HG03135 (cell line): ENCODE data around the gene ABCF3.
"Not testable (repeated sequence)": the region's sequence is repeated elsewhere in the genome, so short reads cannot be mapped to it uniquely, and the experiment has no call there.

Experiments
- ATAC-seq: cut with Tn5 transposase; IDR thresholded peaks from one replicate; pipeline ENCODE4 v1.9.1; 2021; ENCODE audit warnings: mild to moderate bottlenecking, moderate library complexity; ENCODE audit not compliant: unreplicated experiment

The ABCF3 gene, protein sequence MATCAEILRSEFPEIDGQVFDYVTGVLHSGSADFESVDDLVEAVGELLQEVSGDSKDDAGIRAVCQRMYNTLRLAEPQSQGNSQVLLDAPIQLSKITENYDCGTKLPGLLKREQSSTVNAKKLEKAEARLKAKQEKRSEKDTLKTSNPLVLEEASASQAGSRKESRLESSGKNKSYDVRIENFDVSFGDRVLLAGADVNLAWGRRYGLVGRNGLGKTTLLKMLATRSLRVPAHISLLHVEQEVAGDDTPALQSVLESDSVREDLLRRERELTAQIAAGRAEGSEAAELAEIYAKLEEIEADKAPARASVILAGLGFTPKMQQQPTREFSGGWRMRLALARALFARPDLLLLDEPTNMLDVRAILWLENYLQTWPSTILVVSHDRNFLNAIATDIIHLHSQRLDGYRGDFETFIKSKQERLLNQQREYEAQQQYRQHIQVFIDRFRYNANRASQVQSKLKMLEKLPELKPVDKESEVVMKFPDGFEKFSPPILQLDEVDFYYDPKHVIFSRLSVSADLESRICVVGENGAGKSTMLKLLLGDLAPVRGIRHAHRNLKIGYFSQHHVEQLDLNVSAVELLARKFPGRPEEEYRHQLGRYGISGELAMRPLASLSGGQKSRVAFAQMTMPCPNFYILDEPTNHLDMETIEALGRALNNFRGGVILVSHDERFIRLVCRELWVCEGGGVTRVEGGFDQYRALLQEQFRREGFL

DNA sequence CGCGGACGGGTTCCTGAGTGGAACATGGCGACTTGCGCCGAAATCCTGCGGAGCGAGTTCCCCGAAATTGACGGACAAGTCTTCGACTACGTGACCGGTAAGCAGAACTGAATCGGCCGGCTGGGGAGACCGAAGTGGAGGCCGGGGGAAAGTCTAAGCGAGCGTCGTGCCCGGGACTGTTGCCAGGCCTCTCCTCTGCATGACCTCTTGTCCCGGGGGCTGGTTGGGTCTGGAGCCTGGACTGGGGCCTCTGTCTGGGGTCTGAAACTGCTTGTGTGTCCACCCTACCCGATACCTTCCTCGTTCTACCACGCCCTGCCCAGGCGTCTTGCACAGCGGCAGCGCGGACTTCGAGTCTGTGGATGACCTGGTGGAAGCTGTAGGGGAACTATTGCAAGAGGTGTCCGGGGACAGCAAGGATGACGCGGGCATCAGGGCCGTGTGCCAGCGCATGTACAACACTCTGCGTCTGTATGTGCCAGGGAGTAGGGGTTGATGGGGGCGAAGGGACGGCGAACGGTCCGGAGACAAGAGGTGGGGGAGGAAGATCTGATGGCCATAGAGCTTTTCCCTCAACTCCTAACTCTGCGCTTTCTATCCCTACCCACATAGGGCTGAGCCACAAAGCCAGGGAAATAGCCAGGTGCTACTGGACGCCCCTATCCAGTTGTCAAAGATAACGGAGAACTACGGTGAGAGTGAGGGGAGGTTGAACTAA, at the start of gene ABCF3:
Gene ABCF3, plus strand, starts transcription at position 16 of the 718 bp plus-strand sequence. Its CDS starts 9 bp downstream, at position 25.
- ATAC-seq = peak; percentile 28

DNA sequence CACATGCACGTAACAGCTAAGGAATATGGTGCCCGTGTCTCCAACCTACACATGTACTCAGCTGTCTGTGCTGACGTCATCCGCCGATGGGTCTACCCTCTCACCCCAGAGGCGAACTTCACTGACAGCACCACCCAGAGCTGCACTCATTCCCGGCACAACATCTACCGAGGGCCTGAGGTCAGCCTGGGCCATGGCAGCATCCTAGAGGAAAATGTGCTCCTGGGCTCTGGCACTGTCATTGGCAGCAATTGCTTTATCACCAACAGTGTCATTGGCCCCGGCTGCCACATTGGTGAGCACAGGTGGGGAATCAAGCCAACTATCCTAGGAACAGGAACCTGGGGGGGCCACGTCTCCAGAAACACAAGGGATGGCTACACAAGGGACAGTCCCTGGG, 45.6 kb upstream of the ABCF3 start:
- ATAC-seq = no peak

DNA sequence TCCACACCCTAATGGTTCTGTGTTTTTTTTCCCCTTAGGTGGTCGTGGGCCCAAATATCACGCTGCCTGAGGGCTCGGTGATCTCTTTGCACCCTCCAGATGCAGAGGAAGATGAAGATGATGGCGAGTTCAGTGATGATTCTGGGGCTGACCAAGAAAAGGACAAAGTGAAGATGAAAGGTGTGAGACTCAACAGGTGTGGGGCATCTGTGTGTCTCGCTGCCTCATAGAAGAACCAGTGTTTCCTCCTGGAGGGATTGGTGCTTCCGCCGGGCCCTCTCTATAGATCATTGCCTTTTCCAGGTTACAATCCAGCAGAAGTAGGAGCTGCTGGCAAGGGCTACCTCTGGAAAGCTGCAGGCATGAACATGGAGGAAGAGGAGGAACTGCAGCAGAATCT, 43.8 kb upstream of the ABCF3 start:
- ATAC-seq = no peak

DNA sequence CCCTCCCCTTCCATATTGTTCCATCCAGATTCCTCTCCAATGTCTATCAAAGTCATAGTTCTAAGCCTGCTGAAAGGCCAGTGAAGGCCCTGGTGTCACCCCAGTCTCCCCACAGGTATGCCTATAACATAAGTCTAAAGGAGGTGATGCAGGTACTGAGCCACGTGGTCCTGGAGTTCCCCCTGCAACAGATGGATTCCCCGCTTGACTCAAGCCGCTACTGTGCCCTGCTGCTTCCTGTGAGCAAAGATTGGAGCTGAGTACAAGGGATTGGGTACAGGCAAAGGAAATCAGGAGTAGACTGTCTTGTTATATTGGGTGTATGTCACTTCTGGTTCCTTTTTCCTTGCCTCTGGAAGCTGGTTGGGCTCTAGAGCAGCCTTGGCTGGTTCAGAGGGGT, 42.7 kb upstream of the ABCF3 start:
- no peak for ATAC-seq

DNA sequence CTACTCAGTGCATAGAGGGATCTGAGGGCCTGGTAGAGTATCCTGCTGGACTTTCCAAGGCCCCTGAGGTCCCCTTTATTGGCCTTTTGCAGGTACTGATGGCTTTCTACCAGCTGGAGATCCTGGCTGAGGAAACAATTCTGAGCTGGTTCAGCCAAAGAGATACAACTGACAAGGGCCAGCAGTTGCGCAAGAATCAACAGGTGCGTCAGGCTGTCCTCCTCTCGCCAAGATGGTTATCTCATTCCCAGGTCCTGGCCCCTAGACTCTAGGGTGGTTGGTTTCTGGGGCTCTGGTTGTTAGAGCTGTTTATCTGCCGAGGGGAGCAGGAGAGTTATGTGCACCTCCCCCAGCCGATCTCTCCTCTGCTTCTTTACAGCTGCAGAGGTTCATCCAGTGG, 41.5 kb upstream of the ABCF3 start:
- ATAC-seq = no peak

DNA sequence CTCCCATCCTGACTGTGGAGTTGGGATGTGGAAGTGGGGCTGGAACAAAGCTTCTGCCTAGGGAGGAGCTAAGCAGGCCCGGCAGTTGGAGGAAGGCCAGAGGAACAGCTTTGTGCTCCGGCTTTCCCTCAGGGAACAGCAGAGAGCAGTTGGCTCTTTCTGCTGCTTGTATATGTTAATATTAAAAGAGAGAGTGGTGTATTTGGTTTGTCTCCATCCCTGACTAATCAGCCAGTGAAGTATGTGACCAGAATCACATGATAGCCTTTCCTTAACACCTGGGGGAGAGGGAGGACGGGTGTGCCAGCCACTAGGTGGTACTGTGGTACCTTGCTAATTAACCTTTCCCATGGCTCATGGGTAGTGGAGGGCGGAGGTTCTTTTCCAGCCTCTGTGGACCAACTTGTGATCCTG, 40.9 kb upstream of the ABCF3 start:
- ATAC-seq = no peak

DNA sequence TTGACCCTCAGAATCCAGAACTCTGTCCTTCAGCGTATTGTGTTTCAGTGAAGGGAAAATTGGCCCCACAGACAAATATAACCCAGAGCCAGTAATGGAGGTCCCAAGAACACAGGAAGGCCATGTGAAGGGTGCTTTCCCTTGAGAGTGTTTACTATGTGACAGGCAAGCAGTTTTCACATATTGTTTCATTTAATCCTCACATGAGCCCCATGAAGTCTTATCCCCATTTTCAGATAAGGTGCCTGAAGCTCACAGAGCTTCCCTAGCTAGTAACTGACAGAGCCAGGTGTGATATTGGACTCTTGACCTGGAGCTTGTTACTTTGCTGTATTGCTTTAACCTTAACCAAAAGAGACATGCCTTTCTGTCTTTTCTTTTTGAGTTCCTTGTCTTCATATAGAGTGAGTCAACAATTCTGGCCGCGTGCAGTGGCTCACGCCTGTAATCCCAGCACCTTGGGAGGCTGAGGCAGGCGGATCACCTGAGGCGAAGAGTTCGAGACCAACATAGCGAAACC, 40.2 kb upstream of the ABCF3 start:
- no peak for ATAC-seq

DNA sequence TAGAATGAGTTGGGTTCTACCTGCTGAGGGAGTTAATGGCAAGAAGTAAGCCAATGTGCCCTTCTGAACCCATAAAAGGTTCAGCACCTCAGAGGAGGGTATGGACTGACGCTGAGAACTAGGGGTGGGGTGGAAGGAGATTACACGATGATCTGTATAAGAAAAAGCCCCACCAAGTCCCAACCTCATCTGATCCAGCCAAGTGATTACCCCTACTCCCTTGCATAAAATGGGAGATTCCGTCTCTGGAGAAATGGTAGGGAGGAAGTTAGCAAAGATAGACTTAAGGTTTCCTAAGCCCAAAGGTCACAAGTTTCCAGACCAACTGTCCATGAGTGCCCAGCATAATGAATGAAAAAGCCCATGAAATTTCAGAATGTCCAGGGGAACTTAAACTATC, 37.9 kb upstream of the ABCF3 start:
- no peak for ATAC-seq

DNA sequence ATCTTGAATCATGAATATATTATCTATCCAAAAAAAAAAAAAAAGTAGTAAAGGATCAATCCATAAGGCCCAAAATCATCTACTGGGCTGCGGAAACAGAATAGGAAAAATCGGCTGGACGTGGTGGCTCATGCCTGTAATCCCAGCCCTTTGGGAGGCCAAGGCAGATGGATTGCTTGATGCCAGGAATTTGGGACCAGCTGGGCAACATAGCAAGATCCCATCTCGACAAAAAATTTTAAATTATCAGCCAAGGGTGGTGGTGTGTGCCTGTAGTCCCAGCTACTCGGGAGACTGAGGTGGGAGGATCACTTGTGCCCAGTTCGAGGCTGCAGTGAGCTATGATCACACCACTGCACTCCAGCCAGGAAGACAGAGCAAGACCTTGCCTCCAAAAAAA, 36.9 kb upstream of the ABCF3 start:
- no peak for ATAC-seq

DNA sequence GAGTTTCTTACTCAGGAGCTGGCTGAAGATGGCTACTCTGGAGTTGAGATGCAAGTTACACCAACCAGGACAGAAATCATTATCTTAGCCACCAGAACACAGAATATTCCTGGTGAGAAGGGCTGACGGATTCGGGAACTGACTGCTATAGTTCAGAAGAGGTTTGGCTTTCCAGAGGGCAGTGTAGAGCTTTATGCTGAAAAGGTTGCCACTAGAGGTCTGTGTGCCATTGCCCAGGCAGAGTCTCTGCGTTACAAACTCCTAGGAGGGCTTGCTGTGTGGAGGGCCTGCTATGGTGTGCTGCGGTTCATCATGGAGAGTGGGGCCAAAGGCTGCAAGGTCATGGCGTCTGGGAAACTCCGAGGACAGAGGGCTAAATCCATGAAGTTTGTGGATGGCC, 36.2 kb upstream of the ABCF3 start:
- ATAC-seq = not testable (repeated sequence)

DNA sequence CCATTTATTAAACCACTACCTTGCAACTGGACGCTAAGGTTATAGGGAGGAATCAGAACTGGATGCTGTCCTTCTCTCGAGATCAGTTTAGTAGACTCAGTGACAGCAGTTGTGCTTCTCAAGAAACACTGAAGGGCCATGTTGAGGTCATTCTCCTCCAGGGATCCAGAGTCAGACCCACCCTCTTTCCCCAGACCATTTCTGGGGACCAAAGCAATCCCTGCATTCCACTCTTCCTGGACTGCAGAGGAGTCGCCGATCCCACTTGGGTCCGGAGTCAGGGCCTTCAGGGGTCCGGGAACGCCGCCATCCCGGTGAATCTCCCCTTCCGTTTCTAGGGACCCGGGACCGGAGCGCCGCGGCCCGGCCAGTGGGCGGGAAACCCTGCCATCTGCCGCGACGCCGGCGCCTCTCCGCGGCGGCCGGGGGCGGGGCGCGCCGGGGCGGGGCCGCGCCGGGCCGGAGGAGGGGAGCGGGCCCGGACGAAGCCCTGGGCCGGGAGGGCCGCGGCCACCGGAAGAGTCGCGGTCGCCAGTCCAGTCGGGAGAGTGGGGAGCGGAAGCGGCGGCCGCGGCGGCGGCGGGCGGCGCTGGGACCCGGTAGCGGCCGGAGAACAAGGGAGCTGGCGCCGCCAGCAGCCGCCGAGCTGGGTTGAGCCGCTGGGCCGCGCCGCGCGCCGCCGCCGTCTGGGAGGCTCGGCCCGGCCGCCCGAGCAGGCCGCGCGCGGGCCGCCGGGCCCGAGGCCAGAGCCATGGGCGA, 30.9 kb upstream of the ABCF3 start, which contains the start of gene DVL3:
Gene DVL3, plus strand, starts transcription at position 493 of the 759 bp plus-strand sequence. Its CDS starts 259 bp downstream, at position 752.
- peak; percentile 68 for ATAC-seq

DNA sequence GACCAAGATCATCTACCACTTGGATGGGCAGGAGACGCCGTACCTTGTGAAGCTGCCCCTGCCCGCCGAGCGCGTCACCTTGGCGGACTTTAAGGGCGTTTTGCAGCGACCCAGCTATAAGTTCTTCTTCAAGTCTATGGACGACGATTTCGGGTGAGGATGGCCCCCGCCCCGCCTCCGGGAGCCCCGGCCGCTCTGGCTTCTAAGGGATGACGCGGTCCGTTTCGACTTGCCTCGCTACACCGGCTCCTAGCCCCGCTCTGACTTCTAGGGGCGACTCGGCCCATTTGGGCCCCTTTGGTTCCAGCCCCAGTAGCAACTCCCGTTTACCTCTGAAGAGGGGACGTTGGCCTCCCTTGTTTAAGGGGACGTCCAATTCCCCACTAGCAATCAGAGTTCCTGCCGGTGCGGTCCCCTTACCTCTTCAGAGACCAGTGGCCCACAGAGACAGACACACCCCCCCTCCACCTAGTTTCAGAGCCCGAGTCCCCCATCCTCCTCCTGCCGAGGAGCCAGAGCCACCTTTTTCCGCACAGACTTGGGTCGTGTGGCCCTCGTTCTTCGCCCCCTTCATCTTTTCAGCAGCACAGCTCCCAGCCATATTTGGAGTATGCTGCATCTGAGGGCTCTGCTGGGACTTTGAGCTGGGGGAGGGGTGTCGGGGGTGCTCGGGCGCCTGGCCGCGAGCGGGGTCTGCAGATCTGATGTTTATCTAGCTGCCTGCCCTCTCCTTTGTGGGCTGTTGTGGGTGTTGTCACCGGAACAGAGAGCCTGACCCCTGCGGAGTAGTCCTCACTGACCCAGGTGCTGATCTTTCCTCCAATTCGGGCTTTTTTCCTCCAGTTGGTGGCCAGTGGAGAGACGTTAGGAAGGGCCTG, 30.1 kb upstream of the ABCF3 start:
- peak; percentile 45 for ATAC-seq

DNA sequence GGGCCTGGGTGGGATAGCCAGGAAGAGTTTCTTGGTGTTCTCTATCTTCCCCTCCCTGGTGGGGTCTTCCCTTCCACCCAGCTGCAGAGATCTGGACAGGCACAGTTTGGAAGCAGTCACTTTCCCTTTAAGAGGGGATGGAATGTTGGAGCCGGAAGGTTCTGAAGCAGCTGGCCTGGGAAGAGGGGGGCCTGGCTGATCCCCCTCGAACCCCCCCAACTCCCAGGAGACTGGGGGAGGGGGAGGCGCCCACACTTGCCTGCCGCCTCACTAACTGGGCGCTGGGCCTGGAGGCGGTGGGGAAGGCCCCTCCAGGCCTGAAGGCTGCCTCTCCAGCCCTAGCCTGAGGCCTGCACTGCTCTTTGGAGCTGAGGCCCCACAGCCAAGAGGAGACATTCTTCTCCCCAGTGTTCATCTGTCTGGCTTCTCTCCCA, 29.5 kb upstream of the ABCF3 start:
- ATAC-seq = no peak

DNA sequence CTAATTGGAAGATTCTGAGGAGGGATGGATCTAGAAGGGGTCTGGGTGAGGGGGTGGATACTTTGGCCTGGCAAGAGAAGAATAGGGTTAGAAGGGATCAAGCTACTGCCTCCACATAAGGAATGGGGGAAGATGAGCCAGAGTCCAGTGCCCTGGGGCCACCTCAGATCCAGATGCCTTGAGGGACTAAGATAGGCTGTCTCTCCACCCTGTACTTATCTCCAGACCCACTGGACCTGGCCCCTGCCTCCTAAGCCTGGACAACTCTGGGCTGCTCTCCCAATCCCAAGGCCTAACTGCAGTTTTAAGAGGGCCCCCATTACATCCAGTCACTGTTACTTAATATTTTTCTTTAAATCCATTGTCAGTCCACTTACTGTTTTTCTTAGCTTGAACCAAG, 28.8 kb upstream of the ABCF3 start:
- ATAC-seq = no peak

DNA sequence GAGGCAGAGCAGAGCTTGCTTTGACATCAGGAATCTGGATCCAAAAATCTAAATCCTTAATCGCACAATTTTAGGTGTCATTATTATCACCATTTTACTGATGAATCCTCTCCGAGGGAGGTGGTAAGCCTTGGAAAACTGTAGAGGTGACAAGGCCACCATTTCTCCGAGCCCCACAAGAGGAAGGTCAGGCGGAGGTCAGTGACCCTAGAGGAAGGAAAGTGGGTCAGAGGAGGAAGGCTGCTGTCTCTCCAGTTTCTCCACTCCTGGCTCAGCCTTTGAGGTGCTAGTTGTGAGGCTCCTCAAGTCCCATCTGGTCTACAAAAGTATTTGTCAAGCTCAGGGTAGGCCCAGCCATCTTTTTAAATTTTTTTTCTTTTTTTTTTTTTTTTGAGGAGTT, 27.6 kb upstream of the ABCF3 start:
- ATAC-seq = no peak

DNA sequence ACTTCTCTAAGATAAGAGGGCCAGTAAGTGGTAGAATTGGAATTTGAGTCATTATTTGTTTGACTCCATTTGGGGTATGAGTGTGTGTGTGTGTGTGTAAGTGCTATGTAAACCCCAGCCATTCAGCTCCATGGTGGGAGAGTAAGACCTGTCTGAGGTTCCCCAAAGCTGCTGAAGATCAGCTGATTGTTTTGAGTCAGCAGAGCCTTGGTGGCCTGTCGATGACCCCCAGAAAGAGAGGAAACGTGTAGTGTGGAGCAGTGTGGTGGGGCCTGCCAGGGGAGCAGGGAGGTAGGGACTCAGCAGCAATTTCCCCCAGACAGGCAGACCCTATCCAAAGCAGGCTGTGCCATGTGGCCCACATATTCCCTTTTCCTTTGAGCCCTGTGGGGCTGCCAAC, 25.5 kb upstream of the ABCF3 start:
- ATAC-seq = no peak

DNA sequence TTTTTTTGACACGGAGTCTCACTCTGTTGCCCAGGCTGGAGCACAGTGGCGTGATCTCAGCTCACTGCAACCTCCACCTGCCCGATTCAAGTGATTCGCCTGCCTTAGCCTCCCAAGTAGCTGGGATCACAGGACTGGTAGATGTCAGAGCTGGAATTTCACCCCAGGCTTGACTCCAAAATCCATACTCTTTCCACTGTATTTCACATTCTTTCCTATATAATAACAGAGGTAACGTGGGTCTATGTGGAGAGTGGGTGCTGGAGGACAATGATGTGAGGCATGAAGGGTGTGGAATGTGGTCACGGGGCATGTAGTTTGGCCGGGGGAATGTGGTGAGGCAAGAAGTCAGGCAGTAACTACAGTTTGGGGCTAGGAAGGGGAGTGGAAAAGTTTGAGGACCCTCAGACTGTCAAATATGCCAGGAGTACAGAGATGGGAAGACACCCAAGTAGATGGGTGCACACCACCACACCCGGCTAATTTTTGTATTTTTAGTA, 23.4 kb upstream of the ABCF3 start:
- not testable (repeated sequence) for ATAC-seq

DNA sequence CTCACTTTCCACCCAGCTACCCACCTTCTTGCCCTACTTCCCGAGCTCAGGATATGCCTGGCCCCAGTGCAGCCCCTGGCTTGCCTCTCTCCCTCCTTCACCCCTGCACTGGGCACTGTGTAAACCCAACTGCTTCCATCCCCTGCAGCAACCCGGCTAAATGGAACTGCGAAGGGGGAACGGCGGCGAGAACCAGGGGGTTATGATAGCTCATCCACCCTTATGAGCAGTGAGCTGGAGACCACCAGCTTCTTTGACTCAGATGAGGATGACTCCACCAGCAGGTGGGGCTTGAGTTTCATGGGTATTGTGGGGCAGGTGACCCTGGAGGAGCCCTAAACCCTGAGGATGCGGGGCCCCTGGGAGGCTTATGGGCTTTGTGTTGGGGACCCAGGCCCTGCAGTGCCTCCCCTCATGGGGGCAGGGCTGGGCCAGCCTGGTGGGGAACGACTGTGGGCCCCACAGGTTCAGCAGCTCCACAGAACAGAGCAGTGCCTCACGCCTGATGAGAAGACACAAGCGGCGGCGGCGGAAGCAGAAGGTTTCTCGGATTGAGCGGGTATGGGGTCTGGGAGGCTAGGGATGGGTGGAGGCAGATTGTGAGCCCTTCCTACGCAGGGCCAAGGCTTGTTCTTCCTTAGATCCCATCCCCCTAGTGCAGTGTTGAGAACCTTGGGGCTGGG, 21.2 kb upstream of the ABCF3 start:
- ATAC-seq = no peak

DNA sequence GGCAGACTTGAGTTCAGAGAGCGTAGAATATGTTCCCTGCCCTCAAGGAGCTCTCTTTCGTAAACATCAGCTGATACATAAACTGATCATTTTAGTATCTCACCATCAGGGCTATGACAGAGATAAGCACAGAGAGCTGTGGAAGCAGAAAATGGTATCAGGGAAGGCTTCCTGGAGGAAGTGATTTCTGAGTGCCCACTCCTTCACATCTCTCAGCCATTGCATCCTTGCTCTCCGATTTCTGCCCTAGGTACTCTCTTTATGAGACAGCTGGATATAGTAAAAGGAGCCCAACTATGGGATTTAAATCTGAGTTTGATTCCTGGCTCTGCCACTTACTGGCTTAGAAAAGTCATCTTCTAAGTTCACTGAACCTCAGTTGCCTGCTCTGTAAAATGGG, 20.5 kb upstream of the ABCF3 start:
- no peak for ATAC-seq
